UCSD-AML1 (cell line): ENCODE measurements around the gene TOMT.

Experiments used
- DNase-seq: peaks from one replicate; lab custom pipeline; 2025; ENCODE audit not compliant: unreplicated experiment; lab: John Stamatoyannopoulos, UW

TOMT gene

DNA sequence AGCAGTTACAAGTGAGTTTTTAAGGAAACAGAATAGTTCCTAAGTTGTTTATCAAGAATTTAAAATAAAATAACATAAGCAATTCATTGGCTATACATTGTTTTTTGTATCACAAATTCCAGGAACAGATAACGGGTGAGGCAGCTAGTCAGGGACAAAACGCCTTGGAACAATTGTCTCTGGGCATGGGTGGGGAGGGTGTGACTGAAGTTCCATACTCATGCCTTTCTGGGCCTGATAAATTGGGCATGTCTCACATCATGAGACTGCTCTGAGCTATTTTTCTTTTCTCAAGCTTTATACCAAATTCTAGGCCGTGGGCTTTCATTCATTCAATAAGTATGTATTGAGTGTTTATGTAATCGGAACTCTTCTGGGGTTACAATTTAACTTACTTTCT lies 51.4 kb downstream of the TOMT start:
- DNase-seq, result no peak
